GM12892 (cell line): Measurements from ENCODE around the gene FBL.

Source experiments
- POLR2A ChIP-seq: IDR thresholded peaks from 2 replicates; pipeline ENCODE4 v1.6.1; 2011; ENCODE audit warnings: low read depth, low read length, control low read depth
- POLR2AphosphoS5 ChIP-seq: IDR thresholded peaks from 2 replicates; pipeline ENCODE4 v1.6.1; 2011; ENCODE audit warnings: low read depth, low read length, control low read depth

GRCh38 chr19:39797083-39797482, 49.1 kb downstream of the FBL start:
- TF ChIP-seq POLR2AphosphoS5, result no peak
- TF ChIP-seq POLR2A, result no peak
